ENCODE results near the gene EEF1G. TPM values are rescaled to one million over a fixed set of nuclear protein-coding genes. Genes with fewer than 3 reads are reported as not detected.
"Not testable (repeated sequence)": the region's sequence is repeated elsewhere in the genome, so short reads cannot be mapped to it uniquely, and the experiment has no call there.

EEF1G gene
- polyA plus RNA-seq, 4 donors: 1,124 to 2,500 (median 2,087) TPM

DNA sequence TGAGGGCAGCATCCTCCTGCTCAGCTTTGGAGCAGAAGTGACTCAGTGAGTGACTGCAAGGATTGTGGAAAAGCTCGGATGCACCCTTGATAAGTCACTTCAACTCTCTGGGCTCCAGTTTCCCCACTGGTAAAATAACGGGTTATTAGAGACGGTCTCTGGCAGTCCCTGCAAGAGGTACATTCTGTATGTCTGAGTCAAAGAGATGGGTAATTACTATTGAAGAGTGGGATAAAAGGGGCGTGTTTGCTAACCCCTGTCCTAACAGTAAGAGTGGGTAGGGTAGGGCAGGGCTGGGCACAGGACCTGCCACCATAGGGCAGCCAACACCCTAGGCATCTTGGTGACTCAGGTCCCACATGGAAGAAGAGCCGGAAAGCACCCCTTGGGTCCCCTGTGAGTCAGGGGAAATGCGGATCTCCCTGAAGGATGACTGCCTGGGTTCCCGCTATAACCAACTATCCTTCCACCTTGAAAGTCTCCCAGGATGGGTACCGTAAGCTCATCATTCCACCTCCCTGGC is 19.8 kb downstream of the EEF1G start:
- peaks cover 10 to 79% (median 44%) of the 10 kb centered on the region in 3 donors for H3K4me1 ChIP-seq (ENCODE audit: control insufficient read depth in 3 of 3, insufficient read depth in 2 of 3, low read depth in 1 of 3, low read length in 2 of 3)
- H3K27ac ChIP-seq (ENCODE audit: low read depth in 1 of 3, low read length in 2 of 3): peak overlapping the region; percentile 90 to 98 (median 95)
- H3K36me3 ChIP-seq (ENCODE audit: control insufficient read depth in 3 of 3, insufficient read depth in 2 of 3, low read depth in 1 of 3, low read length in 3 of 3): peaks cover 0 to 22% (median 0%) of the 10 kb centered on the region in 3 donors
- H3K4me3 ChIP-seq (ENCODE audit: low read depth in 1 of 3, low read length in 3 of 3): no peak overlapping the region
- no peaks in the 10 kb centered on the region for H3K27me3 ChIP-seq (ENCODE audit: control insufficient read depth in 3 of 3, insufficient read depth in 3 of 3, low read length in 3 of 3)
- peak in 1 of 2 donors; percentile 87 for DNase-seq
- no peaks in the 10 kb centered on the region for H3K9me3 ChIP-seq (ENCODE audit: control insufficient read depth in 2 of 2, insufficient read depth in 1 of 2, low read depth in 1 of 2, low read length in 1 of 2)
- 52 to 64% (median 63%) methylated on average over 8 of the region's 8 CpGs for WGBS, 3 donors
- no peak for FAIRE-seq

DNA sequence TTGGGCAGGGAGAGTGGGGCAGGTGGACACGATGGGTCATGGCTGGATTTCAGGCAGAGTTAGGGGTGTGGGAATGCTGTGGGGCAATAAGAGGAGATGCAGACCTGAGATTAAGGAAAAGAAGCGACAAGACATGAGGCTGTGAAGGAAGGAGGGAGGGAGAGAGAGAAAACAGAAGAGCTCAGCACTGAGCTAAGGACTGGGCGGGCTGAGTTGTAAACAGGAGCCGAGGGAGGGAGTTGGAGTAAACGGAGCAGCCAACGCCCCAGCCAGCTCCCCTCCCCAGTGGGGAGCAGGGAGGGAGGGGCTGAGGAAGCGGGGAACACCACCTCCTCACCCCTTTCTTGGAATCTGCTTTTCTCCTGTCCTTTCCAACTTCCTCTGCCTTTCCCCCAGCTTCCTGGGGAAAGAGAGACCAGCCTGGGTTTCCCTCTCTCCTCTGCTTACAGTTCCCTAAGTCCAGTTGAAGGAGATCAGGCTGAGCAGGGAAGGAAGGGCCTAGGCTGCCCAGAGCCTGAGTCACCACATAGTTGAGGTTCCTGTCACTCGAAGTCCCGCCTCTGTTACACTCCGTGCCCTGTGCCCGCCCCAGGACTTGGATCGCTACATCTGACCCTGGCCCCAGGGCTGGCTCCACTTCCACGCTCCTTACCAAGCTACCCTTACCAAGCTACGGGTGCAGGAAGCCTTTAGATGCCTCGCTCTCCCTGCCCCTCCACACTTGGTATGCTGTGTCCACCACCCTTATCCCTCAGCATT is 20.4 kb downstream of the EEF1G start:
- no peak overlapping the region for H3K4me3 ChIP-seq (ENCODE audit: low read depth in 1 of 3, low read length in 3 of 3)
- peak; percentile 95 to 98 for DNase-seq
- no peaks in the 10 kb centered on the region for H3K27me3 ChIP-seq (ENCODE audit: control insufficient read depth in 3 of 3, insufficient read depth in 3 of 3, low read length in 3 of 3)
- H3K4me1 ChIP-seq (ENCODE audit: control insufficient read depth in 3 of 3, insufficient read depth in 2 of 3, low read depth in 1 of 3, low read length in 2 of 3): peaks cover 10 to 84% (median 41%) of the 10 kb centered on the region in 3 donors
- peak overlapping the region; percentile 90 to 98 (median 95) for H3K27ac ChIP-seq (ENCODE audit: low read depth in 1 of 3, low read length in 2 of 3)
- no peaks in the 10 kb centered on the region for H3K9me3 ChIP-seq (ENCODE audit: control insufficient read depth in 2 of 2, insufficient read depth in 1 of 2, low read depth in 1 of 2, low read length in 1 of 2)
- WGBS, 3 donors: 8 to 13% (median 11%) methylated on average over 10 to 15 of the region's 15 CpGs
- peaks cover 0 to 16% (median 0%) of the 10 kb centered on the region in 3 donors for H3K36me3 ChIP-seq (ENCODE audit: control insufficient read depth in 3 of 3, insufficient read depth in 2 of 3, low read depth in 1 of 3, low read length in 3 of 3)
- no peak for FAIRE-seq

- WGBS, 3 donors: 24 to 40% (median 27%) methylated on average over 4 of the region's 4 CpGs
- Histone ChIP-seq H3K4me3 (ENCODE audit: low read depth in 1 of 3, low read length in 3 of 3) (no peak overlapping the region), H3K9me3 (ENCODE audit: control insufficient read depth in 2 of 2, insufficient read depth in 1 of 2, low read depth in 1 of 2, low read length in 1 of 2) (no peaks in the 10 kb centered on the region), H3K4me1 (ENCODE audit: control insufficient read depth in 3 of 3, insufficient read depth in 2 of 3, low read depth in 1 of 3, low read length in 2 of 3) (peaks cover 10 to 83% (median 41%) of the 10 kb centered on the region in 3 donors), H3K36me3 (ENCODE audit: control insufficient read depth in 3 of 3, insufficient read depth in 2 of 3, low read depth in 1 of 3, low read length in 3 of 3) (peaks cover 0 to 9% (median 0%) of the 10 kb centered on the region in 3 donors), H3K27me3 (ENCODE audit: control insufficient read depth in 3 of 3, insufficient read depth in 3 of 3, low read length in 3 of 3) (no peaks in the 10 kb centered on the region), H3K27ac (ENCODE audit: low read depth in 1 of 3, low read length in 2 of 3) (peak overlapping the region; percentile 90 to 98 (median 95))
- DNase-seq (peak in 1 of 2 donors; percentile 57), FAIRE-seq (no peak)
Observed at GRCh38 chr11:62552485-62553079, 21.1 kb downstream of the EEF1G start.

DNA sequence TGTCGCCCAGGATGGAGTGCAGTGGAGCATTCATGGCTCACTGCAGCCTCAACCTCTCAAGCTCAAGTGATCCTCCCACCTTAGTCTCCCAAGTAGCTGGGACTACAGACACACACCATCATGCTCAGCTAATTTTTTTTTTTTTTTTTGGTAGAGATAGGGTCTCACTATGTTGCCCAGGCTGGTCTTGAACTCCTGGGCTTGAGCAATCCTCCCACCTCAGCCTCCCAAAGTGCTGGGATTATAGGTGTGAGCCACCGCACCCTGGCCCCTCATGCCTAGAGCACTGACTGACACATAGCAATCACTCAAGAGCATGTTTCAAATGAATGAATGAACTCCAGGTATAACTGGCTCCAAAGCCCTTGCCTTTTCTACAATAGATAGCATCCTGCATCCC is 23.2 kb downstream of the EEF1G start:
- 84 to 100% (median 93%) methylated on average over 2 of the region's 2 CpGs for WGBS, 3 donors
- not testable (repeated sequence) for H3K27me3 ChIP-seq (ENCODE audit: control insufficient read depth in 3 of 3, insufficient read depth in 3 of 3, low read length in 3 of 3); H3K36me3 ChIP-seq (ENCODE audit: control insufficient read depth in 3 of 3, insufficient read depth in 2 of 3, low read depth in 1 of 3, low read length in 3 of 3); FAIRE-seq; DNase-seq; H3K4me3 ChIP-seq (ENCODE audit: low read depth in 1 of 3, low read length in 3 of 3); H3K9me3 ChIP-seq (ENCODE audit: control insufficient read depth in 2 of 2, insufficient read depth in 1 of 2, low read depth in 1 of 2, low read length in 1 of 2); H3K27ac ChIP-seq (ENCODE audit: low read depth in 1 of 3, low read length in 2 of 3)
- peaks cover 12 to 70% (median 27%) of the 10 kb centered on the region in 3 donors for H3K4me1 ChIP-seq (ENCODE audit: control insufficient read depth in 3 of 3, insufficient read depth in 2 of 3, low read depth in 1 of 3, low read length in 2 of 3)

DNA sequence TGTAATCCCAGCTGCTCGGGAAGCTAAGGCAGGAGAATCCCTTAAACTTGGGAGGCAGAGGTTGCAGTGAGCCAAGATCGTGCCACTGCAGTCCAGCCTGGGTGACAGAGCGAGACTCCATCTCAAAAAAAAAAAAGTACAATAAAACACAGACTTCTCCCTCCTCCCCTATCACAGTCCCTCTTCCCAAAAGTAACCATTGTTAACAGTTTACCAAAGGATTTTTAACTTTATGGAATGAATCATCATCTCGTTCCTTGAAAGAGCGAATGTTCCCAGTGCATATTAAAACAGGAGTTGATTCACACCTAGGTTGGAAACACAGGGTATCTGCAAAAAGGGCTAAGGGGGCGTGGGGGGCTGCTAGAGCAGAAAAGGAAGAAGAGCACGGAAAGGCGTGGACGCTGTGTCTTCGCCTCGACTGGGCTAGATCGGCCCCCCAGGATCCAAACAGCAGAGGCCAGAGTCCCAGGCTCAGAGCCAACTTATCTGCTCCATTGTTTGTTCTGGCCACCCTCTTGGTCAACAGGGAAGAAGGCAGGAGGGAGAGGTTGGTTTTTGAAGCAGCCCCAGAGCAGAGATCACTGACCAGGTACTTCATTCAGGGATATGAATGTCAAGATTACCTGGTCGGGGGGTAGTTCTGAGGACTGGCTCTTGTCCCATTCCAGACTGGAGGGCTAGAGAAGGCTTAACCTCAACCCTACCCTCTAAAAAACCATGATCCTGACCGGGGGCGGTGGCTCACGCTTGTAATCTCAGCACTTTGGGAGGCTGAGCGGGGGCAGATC is 25.0 kb downstream of the EEF1G start:
- Histone ChIP-seq H3K4me1 (ENCODE audit: control insufficient read depth in 3 of 3, insufficient read depth in 2 of 3, low read depth in 1 of 3, low read length in 2 of 3) (peaks cover 4 to 63% (median 16%) of the 10 kb centered on the region in 3 donors), H3K4me3 (ENCODE audit: low read depth in 1 of 3, low read length in 3 of 3) (no peak overlapping the region), H3K27me3 (ENCODE audit: control insufficient read depth in 3 of 3, insufficient read depth in 3 of 3, low read length in 3 of 3) (no peaks in the 10 kb centered on the region), H3K27ac (ENCODE audit: low read depth in 1 of 3, low read length in 2 of 3) (peak overlapping the region in 2 of 3 donors; percentile 8 to 48), H3K9me3 (ENCODE audit: control insufficient read depth in 2 of 2, insufficient read depth in 1 of 2, low read depth in 1 of 2, low read length in 1 of 2) (no peaks in the 10 kb centered on the region), H3K36me3 (ENCODE audit: control insufficient read depth in 3 of 3, insufficient read depth in 2 of 3, low read depth in 1 of 3, low read length in 3 of 3) (peaks cover 0 to 3% (median 0%) of the 10 kb centered on the region in 3 donors)
- FAIRE-seq (no peak), DNase-seq (peak; percentile 51 to 61)
- 69 to 77% (median 73%) methylated on average over 17 of the region's 17 CpGs for WGBS, 3 donors

- Histone ChIP-seq H3K36me3 (ENCODE audit: control insufficient read depth in 3 of 3, insufficient read depth in 2 of 3, low read depth in 1 of 3, low read length in 3 of 3) (peaks cover 0 to 13% (median 0%) of the 10 kb centered on the region in 3 donors), H3K4me1 (ENCODE audit: control insufficient read depth in 3 of 3, insufficient read depth in 2 of 3, low read depth in 1 of 3, low read length in 2 of 3) (peaks cover 4 to 64% (median 12%) of the 10 kb centered on the region in 3 donors), H3K9me3 (ENCODE audit: control insufficient read depth in 2 of 2, insufficient read depth in 1 of 2, low read depth in 1 of 2, low read length in 1 of 2) (no peaks in the 10 kb centered on the region), H3K27me3 (ENCODE audit: control insufficient read depth in 3 of 3, insufficient read depth in 3 of 3, low read length in 3 of 3) (no peaks in the 10 kb centered on the region), H3K27ac (ENCODE audit: low read depth in 1 of 3, low read length in 2 of 3) (peak overlapping the region in 2 of 3 donors; percentile 63 to 94), H3K4me3 (ENCODE audit: low read depth in 1 of 3, low read length in 3 of 3) (peak overlapping the region in 1 of 3 donors; percentile 92)
- WGBS, 3 donors: 66 to 76% (median 72%) methylated on average over 8 of the region's 8 CpGs
- DNase-seq: peak in 1 of 2 donors; percentile 29
- FAIRE-seq: no peak
Observed at GRCh38 chr11:62547691-62548281, 25.9 kb downstream of the EEF1G start.

DNA sequence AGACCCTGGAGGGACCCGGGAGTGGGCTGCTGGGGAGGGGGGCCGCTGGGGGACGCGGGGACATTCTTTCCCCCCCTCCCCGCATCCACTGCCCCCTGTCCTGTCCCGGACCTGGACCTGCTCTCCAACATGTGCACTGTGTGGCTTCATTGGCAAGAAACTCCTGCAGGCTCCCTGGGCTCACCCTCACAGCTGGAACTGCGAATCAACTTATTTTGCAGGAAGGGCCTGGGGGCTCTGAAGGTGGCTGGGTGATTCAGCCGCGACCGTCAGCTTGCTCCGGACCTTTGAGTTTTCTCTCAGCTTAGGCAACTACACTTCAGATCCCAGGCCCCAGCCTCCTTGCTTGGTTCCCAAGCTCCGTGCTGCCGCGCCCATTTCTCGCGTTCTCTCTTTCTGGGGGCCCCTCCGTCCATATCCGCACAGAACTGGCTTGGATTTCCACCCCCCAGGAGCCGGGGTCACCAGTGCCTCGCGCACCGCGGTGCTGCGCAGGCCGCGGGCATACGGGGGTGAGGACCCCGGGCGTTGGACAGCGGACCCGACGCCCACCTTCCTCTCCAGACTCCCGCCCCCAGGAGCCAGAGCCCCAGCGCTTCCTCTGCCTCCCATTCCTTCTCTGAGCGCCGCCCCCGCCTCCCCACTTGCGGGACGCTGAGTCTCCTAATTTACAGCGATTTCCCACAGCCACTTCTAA is 26.6 kb downstream of the EEF1G start:
- no peak for FAIRE-seq
- H3K9me3 ChIP-seq (ENCODE audit: control insufficient read depth in 2 of 2, insufficient read depth in 1 of 2, low read depth in 1 of 2, low read length in 1 of 2): no peaks in the 10 kb centered on the region
- H3K36me3 ChIP-seq (ENCODE audit: control insufficient read depth in 3 of 3, insufficient read depth in 2 of 3, low read depth in 1 of 3, low read length in 3 of 3): peaks cover 0 to 18% (median 0%) of the 10 kb centered on the region in 3 donors
- peak overlapping the region; percentile 91 to 93 (median 92) for H3K4me3 ChIP-seq (ENCODE audit: low read depth in 1 of 3, low read length in 3 of 3)
- peak; percentile 52 to 84 for DNase-seq
- H3K27me3 ChIP-seq (ENCODE audit: control insufficient read depth in 3 of 3, insufficient read depth in 3 of 3, low read length in 3 of 3): no peaks in the 10 kb centered on the region
- peaks cover 2 to 64% (median 11%) of the 10 kb centered on the region in 3 donors for H3K4me1 ChIP-seq (ENCODE audit: control insufficient read depth in 3 of 3, insufficient read depth in 2 of 3, low read depth in 1 of 3, low read length in 2 of 3)
- peak overlapping the region; percentile 56 to 94 (median 63) for H3K27ac ChIP-seq (ENCODE audit: low read depth in 1 of 3, low read length in 2 of 3)
- 17 to 32% (median 30%) methylated on average over 34 to 40 of the region's 40 CpGs for WGBS, 3 donors

All from small intestine (tissue), 7 donors.